ENCODE measurements around the gene KRT33B.

GRCh38 chr17:41333098-41333497 lies 36.5 kb downstream of the KRT33B start:
- TF ChIP-seq POLR2AphosphoS5 (IDR thresholded peaks at IDR 0.05): no peak
- TF ChIP-seq, protein P1, sequence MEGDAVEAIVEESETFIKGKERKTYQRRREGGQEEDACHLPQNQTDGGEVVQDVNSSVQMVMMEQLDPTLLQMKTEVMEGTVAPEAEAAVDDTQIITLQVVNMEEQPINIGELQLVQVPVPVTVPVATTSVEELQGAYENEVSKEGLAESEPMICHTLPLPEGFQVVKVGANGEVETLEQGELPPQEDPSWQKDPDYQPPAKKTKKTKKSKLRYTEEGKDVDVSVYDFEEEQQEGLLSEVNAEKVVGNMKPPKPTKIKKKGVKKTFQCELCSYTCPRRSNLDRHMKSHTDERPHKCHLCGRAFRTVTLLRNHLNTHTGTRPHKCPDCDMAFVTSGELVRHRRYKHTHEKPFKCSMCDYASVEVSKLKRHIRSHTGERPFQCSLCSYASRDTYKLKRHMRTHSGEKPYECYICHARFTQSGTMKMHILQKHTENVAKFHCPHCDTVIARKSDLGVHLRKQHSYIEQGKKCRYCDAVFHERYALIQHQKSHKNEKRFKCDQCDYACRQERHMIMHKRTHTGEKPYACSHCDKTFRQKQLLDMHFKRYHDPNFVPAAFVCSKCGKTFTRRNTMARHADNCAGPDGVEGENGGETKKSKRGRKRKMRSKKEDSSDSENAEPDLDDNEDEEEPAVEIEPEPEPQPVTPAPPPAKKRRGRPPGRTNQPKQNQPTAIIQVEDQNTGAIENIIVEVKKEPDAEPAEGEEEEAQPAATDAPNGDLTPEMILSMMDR (IDR thresholded peaks at IDR 0.05): no peak

All from esophagus muscularis mucosa (tissue), 3 donors.